HG03135 (cell line): ENCODE data around the gene RAB9B.
"Not testable (repeated sequence)": the region's sequence is repeated elsewhere in the genome, so short reads cannot be mapped to it uniquely, and the experiment has no call there.

ENCODE experiments used
- ATAC-seq: cut with Tn5 transposase; IDR thresholded peaks from one replicate; pipeline ENCODE4 v1.9.1; 2021; ENCODE audit warnings: mild to moderate bottlenecking, moderate library complexity; ENCODE audit not compliant: unreplicated experiment

The RAB9B gene, protein sequence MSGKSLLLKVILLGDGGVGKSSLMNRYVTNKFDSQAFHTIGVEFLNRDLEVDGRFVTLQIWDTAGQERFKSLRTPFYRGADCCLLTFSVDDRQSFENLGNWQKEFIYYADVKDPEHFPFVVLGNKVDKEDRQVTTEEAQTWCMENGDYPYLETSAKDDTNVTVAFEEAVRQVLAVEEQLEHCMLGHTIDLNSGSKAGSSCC

DNA sequence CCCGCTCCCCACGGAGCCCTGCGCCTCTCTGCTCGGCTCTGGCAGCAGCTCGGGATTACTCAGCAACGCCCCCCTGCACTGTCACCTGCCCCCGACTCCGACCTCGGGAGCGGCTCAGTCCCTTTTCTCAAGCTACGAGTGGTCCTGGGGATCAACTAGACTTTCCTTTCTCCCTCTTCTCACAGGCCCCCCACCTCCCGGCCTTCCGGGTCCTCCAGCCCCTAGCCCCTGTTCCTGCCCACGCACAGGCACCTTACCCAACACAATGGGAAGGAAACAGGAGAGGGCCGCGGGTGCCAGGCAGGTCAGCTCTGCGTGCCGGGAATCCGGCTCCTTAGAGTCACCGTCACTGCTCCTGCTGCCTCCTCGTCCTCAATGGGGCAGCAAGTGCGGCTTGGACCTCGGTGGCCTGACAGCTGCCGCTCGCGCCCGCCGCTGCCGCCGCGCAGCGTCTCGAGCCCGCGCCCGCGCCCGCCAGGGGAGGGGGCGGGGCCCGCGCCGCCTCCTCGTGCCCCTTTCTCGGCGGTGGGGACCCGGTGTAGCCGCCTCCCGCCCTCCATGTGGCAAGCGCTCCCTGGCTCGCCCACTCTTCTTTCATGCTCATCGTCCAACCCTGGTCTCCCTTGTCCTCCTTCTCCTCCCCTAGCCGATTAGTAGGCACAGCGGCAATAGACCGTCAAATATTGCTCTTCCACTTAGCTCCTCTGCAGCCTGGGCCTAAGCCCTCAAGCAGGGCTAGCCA is at the start of gene RAB9B:
Gene RAB9B (minus strand): TSS at position 455 of the 742 bp plus-strand sequence. CDS start 6,473 bp downstream, outside the sequence.
- ATAC-seq = peak; percentile 74

DNA sequence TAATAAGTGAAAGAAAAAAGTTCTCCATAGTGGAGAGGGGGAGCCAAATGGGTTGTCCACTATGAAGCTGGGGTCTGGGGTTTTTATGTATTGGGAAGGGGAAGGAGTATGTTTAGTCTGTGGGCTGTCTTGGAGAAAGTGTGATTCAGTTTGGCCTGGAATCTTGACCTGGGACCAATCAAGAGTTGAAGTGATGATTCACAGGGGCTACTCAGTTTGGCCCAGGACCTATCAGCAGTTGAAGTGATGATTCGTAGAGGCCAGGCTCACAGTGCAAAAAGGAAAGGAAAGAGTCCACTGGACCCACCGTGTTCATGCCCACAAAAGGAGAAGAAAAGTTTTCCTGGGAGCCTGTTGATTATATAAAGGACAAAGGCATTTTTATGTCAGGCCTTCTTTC is 47.3 kb upstream of the RAB9B start:
- no peak for ATAC-seq

DNA sequence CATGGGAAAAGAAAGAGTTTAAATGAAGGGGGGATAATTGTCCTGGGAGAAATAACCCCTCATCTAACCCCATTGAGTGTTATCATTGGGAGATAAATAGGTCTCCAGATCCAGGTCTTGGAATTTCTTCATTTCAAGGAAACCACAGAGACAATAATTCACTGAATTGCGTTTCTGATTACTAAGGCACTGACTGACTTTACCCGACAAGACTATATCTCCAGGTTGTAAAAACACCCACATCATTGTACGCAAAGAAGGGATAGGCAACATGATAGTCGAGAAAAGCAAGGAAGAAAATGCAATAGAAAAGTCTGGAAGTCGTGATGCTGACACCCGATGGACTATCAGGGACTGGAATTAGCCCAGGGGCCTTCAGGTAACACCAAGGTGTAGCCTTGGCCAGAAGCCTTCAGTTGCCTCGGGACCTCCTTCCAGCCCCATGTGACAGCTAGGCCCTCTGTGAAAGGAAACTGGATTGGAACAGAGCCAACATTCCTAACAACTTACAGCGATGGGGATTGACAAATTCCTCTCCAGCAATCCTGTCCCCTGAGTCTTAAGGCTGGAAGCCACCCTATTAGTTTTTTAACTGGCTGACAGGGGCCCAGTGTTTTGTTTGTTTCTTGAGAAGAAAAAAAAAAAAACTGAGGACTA is 46.5 kb upstream of the RAB9B start:
- no peak for ATAC-seq

DNA sequence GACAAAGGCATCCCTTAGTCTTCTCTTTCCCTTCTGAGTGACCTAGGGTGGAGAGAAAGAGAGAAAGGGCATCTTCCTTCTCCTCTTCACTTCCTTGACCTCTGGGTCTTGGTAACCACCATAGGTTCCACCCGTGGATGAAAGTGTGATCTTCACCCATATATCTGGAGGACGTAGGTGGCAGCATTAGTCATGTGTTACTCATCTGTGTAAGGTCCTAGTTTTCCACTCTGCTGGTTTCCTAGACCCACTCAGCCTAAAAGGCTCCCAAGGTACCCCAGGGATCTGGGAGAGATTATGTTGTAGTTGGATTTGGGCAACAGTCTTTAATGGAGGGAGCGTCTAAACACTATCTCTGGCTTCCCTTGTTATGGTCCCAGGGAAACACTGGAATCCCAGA is 45.5 kb upstream of the RAB9B start:
- no peak for ATAC-seq

DNA sequence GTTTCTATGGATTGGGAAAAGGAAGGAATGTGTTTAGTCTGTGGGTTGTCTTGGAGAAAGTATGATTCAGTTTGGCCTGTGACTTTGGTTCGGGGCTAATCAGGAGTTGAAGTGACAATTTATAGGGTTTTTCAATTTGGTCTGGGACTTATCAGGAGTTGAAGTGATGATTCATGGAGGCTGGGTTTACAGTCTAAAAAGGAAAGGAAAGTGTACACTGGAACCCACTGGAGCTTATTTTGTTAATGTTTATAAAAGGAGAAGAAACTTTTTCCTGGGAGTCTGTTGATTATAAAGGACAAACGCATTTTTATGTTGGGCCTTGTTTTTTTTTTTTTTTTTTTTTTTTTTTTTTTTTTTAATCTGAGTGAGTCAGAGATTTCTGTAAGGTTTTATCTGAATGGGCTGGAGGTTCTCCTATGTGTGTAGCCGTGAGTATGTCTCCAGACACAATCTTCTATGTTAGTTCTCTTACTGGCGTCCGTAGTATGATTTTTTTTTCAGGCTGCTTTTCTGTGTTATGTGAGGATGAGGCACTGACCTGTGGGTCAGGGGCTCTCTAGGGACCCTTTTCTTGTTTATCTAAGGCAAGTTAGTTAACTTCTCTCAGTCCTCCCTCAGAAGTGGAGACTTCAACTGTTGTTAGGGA is 33.0 kb upstream of the RAB9B start:
- ATAC-seq = no peak

DNA sequence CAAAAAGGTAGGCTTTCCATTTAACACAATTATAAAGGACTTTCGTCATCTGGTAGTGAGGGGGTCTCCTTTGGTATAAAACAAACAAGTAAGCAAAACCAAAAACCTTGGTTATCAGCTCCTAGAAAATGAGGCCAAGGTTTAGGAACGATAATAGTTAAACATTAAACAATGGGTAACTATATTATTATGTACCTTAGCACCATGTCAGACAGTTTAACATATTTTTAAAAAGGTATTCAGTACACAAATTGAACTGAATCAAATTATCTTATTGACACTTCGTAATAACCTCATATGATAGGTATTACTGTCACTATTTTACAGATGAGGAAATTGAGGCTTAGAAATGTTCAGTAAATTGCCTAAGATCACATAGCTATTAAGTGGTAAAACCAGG is 32.1 kb upstream of the RAB9B start:
- no peak for ATAC-seq

DNA sequence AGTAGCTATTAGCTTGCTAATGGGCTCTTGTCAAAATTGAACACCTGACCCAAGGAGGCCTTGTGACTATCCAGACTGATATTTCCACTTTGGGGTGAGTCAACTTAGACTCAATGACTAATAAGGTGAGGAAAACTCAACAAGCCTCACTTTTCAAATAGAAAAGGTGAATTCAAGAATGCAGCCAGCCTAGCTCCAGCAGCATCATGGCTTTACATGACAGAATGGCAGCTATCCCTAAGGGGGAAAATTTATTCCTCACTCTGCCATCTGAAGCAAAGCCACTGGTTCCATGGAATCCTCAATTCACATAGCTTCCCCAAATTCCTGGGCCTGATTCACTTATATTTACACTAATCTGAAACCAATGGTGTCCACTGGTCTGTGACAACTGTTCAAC is 29.1 kb upstream of the RAB9B start:
- ATAC-seq = no peak

DNA sequence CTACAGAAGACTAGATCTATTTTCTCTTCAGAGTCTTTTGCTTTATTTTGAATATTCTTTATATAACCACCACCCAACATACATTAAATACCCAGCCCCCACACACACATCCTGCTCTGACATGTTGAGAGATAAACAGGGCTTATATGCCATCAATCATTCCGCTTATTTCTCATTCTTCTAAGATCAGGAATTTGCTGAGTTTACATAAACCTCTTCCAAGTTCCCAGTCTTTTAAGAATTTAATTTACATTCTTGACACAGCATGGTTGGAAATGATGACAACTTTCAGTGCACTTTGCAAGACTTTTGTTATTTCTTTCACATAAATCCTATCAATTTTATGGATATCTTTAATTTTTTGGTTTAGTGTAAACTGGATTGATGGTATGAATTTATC is 17.5 kb upstream of the RAB9B start:
- ATAC-seq = no peak

DNA sequence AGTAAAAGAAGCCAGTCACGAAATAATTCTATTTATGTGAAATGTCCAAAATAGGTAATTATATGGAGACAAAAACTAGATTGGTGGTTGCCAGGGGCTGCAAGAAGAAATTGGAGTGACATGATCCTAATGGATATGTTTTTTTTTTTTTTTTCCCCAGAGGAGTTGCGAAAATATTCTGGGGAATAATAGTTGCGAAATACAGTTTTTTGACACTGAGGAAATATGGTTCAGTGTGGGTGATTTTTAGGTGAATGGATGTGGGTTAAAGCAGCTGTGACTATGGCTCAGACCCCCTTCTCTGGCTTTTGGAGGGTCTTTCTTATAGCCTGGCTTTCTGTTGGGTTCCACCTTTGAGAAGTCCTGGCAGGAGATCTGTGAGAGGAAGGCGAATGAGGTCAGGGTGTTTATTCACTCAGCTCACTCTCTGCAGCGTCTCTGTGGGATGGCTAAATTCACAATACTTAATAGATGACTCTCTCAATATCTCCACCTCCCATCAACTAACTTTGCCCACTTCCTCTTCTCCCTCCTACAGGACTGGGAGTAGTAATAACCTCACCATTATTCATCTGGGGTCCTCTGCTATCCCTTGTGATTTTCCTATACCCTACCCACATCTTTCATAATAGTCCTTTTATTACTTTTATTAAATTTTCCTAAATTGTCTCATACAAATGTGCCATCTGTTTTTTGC is 15.3 kb upstream of the RAB9B start:
- no peak for ATAC-seq

DNA sequence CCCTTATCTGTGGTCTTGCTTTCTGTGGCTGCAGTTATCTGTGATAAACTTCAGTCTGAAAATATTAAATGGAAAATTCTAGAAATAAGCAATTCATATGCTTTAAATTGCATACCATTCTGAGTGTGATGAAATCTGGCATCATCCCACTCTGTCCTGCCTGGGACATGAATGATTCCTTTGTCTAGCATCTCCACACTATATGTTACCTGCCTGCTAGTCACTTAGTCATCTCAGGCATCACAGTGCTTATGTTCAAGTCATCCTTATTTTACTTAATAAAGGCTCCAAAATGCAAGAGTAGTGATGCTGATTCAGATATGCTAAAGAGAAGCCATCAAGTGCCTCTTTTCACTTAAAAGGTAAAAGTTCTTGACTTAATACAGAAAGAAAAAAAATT is 14.3 kb upstream of the RAB9B start:
- no peak for ATAC-seq

DNA sequence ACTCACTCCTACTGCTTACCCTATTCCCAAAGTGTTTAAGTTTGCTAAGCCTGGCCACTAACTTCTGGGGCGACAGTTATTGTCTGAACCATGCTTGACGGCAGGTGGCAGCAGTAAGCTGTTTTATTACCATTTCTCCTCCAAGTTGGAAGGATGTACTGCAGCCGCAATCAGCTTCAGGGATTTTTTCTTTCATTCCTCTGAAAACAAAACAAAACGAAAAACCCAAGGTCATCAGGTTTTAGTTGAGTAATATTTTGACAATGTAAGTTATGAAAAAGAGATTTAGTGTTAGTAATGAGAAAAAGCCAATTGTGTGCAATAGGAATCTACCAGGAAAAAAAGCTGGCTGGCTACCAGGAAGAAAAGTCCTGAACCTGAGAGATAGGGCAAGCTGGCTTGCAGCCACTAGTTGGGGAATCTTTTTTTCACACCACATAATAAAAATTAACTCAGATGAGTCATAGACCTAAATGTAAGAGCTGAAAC is 13.2 kb upstream of the RAB9B start:
- ATAC-seq = peak; percentile 91

DNA sequence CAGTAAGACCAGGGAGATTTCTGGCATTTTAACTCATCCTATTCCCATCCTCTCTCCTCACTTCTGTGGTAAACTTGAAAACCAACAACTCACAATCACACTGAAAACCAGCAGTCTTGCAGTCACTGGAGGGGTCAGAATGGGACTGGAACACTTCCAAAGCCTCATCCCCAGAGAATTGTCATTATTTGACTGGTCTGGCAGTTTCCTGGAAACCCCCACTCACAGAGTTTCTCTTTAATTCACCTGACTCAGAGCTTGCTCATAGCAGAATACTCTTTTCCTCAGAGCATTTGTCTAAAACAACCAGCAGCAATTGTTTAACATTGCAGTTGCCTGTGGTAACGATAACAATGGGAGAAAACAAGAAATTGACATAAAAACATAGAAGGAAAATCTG is 7.3 kb upstream of the RAB9B start:
- ATAC-seq = no peak

DNA sequence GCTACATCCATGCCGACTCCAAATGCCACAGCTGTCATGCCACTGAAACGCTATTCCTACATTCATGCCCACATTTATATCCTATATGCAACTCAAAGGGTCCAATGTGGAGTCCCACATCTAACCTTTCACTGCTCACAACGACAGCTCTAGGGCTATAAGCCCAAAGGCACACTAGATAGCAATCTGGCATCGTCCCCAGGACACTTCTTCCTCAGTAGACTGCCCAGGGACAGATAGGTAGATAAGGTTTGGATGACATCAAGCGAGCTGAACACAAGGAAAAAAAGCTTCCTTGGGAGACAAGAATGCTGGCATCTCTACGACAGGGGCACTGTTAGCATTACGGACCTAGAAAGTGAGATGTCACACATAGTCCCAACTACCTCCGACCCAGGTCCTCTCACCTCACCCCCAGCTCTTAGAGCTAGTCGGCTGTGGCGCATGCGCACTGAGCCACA is 685 bp downstream of the RAB9B start:
- peak; percentile 78 for ATAC-seq

DNA sequence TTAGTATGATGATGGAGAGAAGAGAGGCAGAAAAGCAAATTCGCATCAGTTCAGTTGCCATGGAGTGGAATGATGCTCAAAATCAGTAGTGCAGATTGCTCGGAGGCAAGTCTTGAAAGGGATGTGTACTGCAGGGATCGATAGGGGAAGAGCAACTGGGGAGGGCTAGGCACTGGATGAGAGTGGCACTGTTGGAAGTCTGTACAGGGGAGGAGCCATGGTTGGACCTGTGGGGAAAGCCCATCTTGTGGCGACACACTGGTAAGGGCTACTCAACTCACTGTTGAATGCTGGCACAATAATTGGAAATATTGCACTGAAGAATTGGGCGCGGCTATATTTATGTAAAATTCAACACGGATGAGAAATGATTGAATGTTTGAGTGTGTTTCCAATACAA is 1.2 kb downstream of the RAB9B start:
- no peak for ATAC-seq

DNA sequence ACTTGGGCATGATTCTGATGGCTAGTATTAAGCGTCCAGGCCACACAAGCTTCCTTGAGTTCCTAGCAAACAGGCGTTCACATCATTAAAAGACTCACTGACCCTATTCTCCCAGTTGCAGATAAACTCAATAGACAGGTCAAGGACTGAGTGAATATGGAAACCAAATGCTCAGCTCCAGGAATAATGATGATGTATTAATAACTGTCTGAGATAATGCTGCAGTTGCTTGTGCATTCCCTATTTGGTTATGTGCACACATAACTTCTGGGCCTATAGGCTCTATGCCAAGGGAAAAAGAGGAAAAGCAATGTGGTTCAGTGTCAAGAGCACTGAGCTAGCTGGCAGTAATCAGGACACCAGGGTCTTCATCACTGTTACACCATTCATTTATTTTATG is 3.5 kb downstream of the RAB9B start:
- no peak for ATAC-seq

DNA sequence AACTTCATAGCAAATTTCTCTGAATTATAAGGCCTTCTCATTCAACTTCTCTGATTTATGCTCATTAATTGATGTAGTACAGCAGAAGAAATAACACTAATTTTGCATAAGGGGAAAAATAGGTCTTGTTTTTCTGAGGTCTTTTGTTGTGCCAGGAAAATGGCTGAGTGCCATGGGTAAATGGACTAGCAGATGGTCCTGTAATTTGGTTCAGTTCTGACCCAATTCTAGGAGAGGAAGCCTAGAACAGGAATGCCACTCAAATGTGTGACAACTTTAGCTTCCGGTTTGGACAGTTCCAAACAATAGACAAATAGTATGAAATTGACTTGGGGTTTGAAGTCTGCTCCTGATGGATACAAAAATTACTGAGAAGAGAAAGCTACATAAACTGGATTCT is 6.2 kb downstream of the RAB9B start:
- ATAC-seq = no peak

DNA sequence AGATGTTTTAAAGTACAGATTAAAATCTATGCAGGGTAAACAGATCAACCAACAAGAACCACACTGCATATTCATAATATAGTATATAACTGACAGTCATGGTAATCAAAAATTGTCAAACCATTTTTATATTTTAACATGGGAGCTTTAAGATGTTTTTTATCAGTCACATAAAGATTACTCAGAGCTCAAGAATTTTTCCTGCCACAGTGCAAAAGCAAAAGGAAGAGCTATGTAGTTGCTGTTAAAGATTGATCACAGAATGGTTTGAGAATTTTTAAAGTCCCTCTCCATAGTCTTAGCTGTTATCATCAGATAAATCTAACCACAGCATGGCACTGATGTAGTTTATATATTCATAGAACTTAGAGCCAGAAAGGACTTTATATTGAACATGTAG is 8.5 kb downstream of the RAB9B start:
- ATAC-seq = no peak

DNA sequence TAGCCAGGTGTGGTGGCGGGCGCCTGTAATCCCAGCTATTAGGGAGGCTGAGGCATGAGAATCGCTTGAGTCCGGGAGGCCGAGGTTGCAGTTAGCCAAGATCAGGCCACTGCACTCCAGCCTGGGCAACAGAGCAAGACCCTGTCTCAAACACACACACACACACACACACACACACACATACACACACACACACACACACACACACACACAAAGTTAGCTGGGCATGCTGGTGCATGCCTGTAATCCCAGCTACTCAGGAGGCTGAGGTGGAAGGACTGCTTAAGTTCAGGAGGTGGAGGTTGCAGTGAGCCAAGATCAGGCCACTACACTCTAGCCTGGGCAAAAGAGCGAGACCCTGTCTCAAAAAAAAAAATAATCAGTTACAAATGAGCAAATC is 11.3 kb downstream of the RAB9B start:
- ATAC-seq = not testable (repeated sequence)

DNA sequence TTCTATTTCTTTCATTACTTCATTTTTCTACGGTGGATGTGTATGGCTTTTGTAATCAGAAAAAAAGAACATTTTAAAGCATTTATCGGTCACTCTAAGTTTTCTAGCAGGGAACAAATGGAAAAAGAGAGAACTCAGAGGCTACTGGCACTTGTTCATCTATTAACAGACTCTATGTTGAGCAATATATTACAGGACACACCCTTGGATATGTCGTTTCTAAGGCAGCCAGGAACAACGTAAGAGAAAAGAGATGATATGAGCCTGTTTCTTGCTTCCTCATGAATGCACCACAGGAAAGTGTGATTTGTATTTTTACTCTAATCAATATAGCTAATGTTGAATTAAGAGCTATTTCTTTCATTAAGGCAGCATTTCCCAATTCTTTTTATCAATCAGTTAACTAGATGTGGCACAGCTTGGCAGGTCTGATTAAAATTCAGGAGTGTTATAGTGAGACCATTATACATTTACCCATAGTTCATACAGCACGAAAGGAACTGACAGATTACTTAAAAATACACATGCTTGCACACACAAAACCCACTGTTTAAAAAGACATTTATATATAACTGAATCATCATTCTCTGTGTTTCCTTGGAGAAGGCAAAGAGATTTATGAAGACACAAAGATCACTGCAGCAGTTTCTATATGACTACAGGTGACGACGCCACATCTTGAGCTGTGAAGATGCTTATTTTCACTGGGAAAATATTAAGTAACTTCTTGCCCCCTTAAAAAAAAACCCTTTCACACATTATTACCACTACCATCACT is 13.0 kb downstream of the RAB9B start:
- no peak for ATAC-seq

DNA sequence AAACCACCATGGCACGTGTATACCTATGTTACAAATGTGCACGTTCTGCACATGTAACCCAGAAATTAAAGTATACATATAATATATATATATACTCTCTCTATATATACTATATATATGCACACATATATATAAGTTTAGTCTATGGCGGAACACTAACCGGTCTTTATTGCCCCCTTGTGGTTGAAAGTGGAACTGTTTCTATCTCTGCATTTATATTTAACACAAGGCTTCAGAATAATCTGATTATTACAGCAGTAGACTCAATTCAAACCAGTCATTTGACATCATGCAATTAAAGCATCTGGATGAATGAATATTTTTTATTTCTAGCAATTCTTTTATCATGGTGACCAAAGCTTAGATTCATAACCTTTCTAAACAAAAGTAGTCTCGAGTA is 14.6 kb downstream of the RAB9B start:
- ATAC-seq = no peak
